Fibroblast of mammary gland (primary cell): ENCODE results near the gene ENKUR.
"Not testable (repeated sequence)": the region's sequence is repeated elsewhere in the genome, so short reads cannot be mapped to it uniquely, and the experiment has no call there.

Experiments used
- DNase-seq: peaks from one replicate; pipeline ENCODE4 v3.0.0-alpha.2; 2010; ENCODE audit warnings: low read depth
- H3K4me3 ChIP-seq: 2 replicates; pipeline ENCODE4 v1.5.1; 2011; ENCODE audit warnings: low read depth, mild to moderate bottlenecking, low read length, moderate library complexity; ENCODE audit not compliant: control insufficient read depth
- CTCF ChIP-seq: conservative IDR thresholded peaks from 2 replicates; pipeline ENCODE4 v1.5.1; 2011; ENCODE audit warnings: low read depth, low read length, inconsistent platforms; ENCODE audit not compliant: control insufficient read depth, insufficient read depth

Gene ENKUR

DNA sequence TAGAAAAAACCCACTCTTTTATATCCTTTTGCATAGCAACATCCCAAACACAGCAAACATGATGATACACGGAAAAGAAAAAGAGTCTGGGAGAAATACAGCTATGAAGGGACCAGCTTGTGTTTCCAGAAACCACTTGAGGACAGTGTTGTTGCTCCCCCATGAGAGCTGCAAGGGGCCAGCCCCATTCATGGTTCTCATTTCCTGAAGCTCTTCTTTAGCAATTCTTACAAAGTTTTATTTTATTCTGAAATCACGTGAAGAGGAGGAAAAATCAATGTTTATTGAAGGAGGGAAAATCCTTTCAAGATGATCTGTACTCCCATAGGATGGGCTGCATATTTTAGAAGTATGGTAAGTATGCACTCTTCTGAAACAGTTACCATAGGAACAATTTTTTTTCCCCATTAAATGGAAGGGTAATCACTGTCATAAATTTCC, 46.1 kb downstream of the ENKUR start:
- no peak for DNase-seq
- TF ChIP-seq CTCF = no peak
- H3K4me3 ChIP-seq = no peak overlapping the region

- not testable (repeated sequence) for H3K4me3 ChIP-seq, DNase-seq
Observed at GRCh38 chr10:24968951-24969350, 47.0 kb downstream of the ENKUR start.

GRCh38 chr10:24968349-24968748, 47.6 kb downstream of the ENKUR start:
- H3K4me3 ChIP-seq = no peak overlapping the region
- DNase-seq = no peak
- no peak for TF ChIP-seq CTCF

GRCh38 chr10:24966962-24967481, 48.9 kb downstream of the ENKUR start:
- no peak for DNase-seq
- TF ChIP-seq CTCF = no peak
- H3K4me3 ChIP-seq = no peak overlapping the region

DNA sequence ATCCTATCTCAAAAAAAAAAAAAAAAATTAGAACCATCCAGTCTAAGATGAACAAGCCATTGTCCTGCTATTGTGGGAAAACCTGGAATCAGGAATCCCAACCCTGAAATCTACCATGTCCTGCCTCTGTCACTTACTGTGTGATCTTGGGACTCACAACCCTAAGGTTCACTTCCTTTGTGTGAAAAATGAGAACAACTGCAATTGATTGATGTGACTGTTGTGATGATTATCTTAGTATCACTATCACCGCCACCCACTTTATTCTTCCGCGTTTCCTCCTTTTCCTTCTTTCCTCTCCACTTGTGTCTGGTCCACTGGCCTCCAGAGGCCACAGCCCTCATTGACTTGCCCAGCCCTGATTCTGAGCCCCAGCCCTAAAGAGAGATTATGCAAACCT, 50.9 kb downstream of the ENKUR start:
- H3K4me3 ChIP-seq = no peak overlapping the region
- TF ChIP-seq CTCF = no peak
- DNase-seq = no peak

- no peak for TF ChIP-seq CTCF
- H3K4me3 ChIP-seq = no peak overlapping the region
- DNase-seq = no peak
Observed at GRCh38 chr10:24963521-24964041, 52.4 kb downstream of the ENKUR start.

- DNase-seq = peak; percentile 69
- H3K4me3 ChIP-seq = no peak overlapping the region
- no peak for TF ChIP-seq CTCF
Observed at GRCh38 chr10:24962995-24963394, 53.0 kb downstream of the ENKUR start.
